IMR-90 (cell line): ENCODE results near the gene USP28. TPM values are rescaled to one million over a fixed set of nuclear protein-coding genes. Genes with fewer than 3 reads are reported as not detected.

Experiments used
- ATAC-seq: fragments of 200-7000 bp; cut with Tn5 transposase; 2 replicates; pipeline ENCODE4 v1.9.1; 2020; ENCODE audit warnings: low read depth, mild to moderate bottlenecking, moderate library complexity
- BruUV-seq: library from RNA; stranded (reverse); fragments of 400-500 nt; replicated peaks from 2 replicates; lab custom pipeline; 2021; lab: Mats Ljungman, UMichigan
- CTCF ChIA-PET: fragments of 300-600 bp; formaldehyde crosslinking; extraction: SDS; loops from one replicate; lab custom pipeline; 2021; ENCODE audit warnings: antibody characterized with exemption; lab: Yijun Ruan, JAX
- POLR2A ChIA-PET: fragments of 300-600 bp; sonication (Branson Sonifier 250); formaldehyde crosslinking; loops from one replicate; lab custom pipeline; 2022; ENCODE audit warnings: antibody characterized with exemption; ENCODE audit not compliant: unreplicated experiment; lab: Charles Lee
- DNase-seq: peaks from one replicate; pipeline ENCODE4 v3.0.0; 2013
- H2AFZ ChIP-seq: replicated peaks from 2 replicates; pipeline ENCODE3; 2013; ENCODE audit warnings: low read length, mild to moderate bottlenecking; ENCODE audit not compliant: poor library complexity
- H2AK5ac ChIP-seq: 2 replicates; pipeline ENCODE4 v1.6.1; 2013; ENCODE audit warnings: low read depth, low read length, inconsistent platforms
- H2AK9ac ChIP-seq: replicated peaks from 2 replicates; pipeline ENCODE3; 2013; ENCODE audit warnings: mild to moderate bottlenecking, low read depth, low read length, moderate library complexity; ENCODE audit not compliant: poor library complexity
- H2BK120ac ChIP-seq: 2 replicates; pipeline ENCODE4 v1.6.1; 2013; ENCODE audit warnings: low read depth, low read length, inconsistent platforms
- H2BK15ac ChIP-seq: 3 replicates; pipeline ENCODE4 v1.6.1; 2013; ENCODE audit warnings: low read depth, low read length, inconsistent platforms
- H2BK20ac ChIP-seq: 2 replicates; pipeline ENCODE4 v1.6.1; 2013; ENCODE audit warnings: low read depth, mild to moderate bottlenecking, inconsistent platforms, low read length, moderate library complexity
- H2BK5ac ChIP-seq: 2 replicates; pipeline ENCODE4 v1.6.1; 2013; ENCODE audit warnings: mild to moderate bottlenecking, low read depth, low read length, inconsistent platforms; ENCODE audit not compliant: poor library complexity, severe bottlenecking
- H3K14ac ChIP-seq: replicated peaks from 2 replicates; pipeline ENCODE4 v1.6.1; 2013; ENCODE audit warnings: low read depth, low read length, inconsistent platforms
- H3K18ac ChIP-seq: 2 replicates; pipeline ENCODE4 v1.6.1; 2013; ENCODE audit warnings: low read depth, low read length, control low read depth
- H3K23ac ChIP-seq: 2 replicates; pipeline ENCODE4 v1.6.1; 2013; ENCODE audit warnings: low read depth, low read length, inconsistent platforms
- H3K27ac ChIP-seq: 2 replicates; pipeline ENCODE4 v1.5.1; 2013; ENCODE audit warnings: mild to moderate bottlenecking, control low read depth, low read length; ENCODE audit not compliant: insufficient read depth
- H3K27me3 ChIP-seq: 2 replicates; pipeline ENCODE4 v1.6.1; 2013; ENCODE audit warnings: low read length; ENCODE audit not compliant: control insufficient read depth, insufficient read depth
- H3K36me3 ChIP-seq: 2 replicates; pipeline ENCODE4 v1.6.1; 2013; ENCODE audit warnings: low read length, mixed read lengths; ENCODE audit not compliant: control insufficient read depth, insufficient read depth
- H3K4ac ChIP-seq: 2 replicates; pipeline ENCODE4 v1.6.1; 2013; ENCODE audit warnings: low read depth, low read length, inconsistent platforms
- H3K4me1 ChIP-seq: 2 replicates; pipeline ENCODE4 v1.6.1; 2013; ENCODE audit warnings: low read length, mixed read lengths; ENCODE audit not compliant: control insufficient read depth, insufficient read depth
- H3K4me2 ChIP-seq: 2 replicates; pipeline ENCODE4 v1.6.1; 2013; ENCODE audit warnings: low read depth, mild to moderate bottlenecking, control low read depth, low read length, moderate library complexity
- H3K4me3 ChIP-seq: 2 replicates; pipeline ENCODE4 v1.5.1; 2013; ENCODE audit warnings: low read depth, mild to moderate bottlenecking, control low read depth, low read length, moderate library complexity; ENCODE audit not compliant: insufficient read depth
- H3K56ac ChIP-seq: 2 replicates; pipeline ENCODE4 v1.6.1; 2013; ENCODE audit warnings: low read length, inconsistent platforms; ENCODE audit not compliant: insufficient read depth; ENCODE audit errors: extremely low read depth
- H3K79me1 ChIP-seq, 2 experiments: 2 replicates each; pipeline ENCODE4 v1.6.1; 2013; ENCODE audit warnings: low read length in 2 of 2, inconsistent platforms in 1 of 2, low read depth in 1 of 2
- H3K9ac ChIP-seq: 2 replicates; pipeline ENCODE4 v1.6.1; 2013; ENCODE audit warnings: low read depth, low read length, control low read depth
- H3K9me1 ChIP-seq: 2 replicates; pipeline ENCODE4 v1.6.1; 2013; ENCODE audit warnings: low read length, inconsistent platforms; ENCODE audit not compliant: insufficient read depth
- H3K9me3 ChIP-seq: 2 replicates; pipeline ENCODE4 v1.6.1; 2013; ENCODE audit warnings: low read length; ENCODE audit not compliant: control insufficient read depth, insufficient read depth
- H4K20me1 ChIP-seq: 2 replicates; pipeline ENCODE4 v1.6.1; 2013; ENCODE audit warnings: low read length, inconsistent platforms; ENCODE audit not compliant: insufficient read depth
- H4K5ac ChIP-seq: 2 replicates; pipeline ENCODE4 v1.6.1; 2013; ENCODE audit warnings: mild to moderate bottlenecking, low read depth, low read length, control low read depth
- H4K8ac ChIP-seq, 2 experiments: 2 replicates each; pipeline ENCODE4 v1.6.1; 2013; ENCODE audit warnings: low read depth in 2 of 2, low read length in 2 of 2, control low read depth in 1 of 2, inconsistent platforms in 1 of 2
- H4K91ac ChIP-seq: 2 replicates; pipeline ENCODE4 v1.6.1; 2013; ENCODE audit warnings: low read depth, low read length, inconsistent platforms; ENCODE audit not compliant: insufficient read depth
- BHLHE40 ChIP-seq: fragments of 150-350 bp; IDR thresholded peaks from 2 replicates; pipeline ENCODE4 v1.6.1; 2016; ENCODE audit warnings: mild to moderate bottlenecking, low read depth, low read length
- CEBPB ChIP-seq: IDR thresholded peaks from 2 replicates; pipeline ENCODE4 v1.6.1; 2012; ENCODE audit warnings: low read depth, low read length, improper control_type of control experiment
- CHD1 ChIP-seq: IDR thresholded peaks from 2 replicates; pipeline ENCODE4 v1.6.1; 2012; ENCODE audit warnings: low read depth, low read length, improper control_type of control experiment
- CTCF ChIP-seq: conservative IDR thresholded peaks from 2 replicates; pipeline ENCODE4 v1.5.1; 2012; ENCODE audit warnings: mild to moderate bottlenecking, low read depth, low read length, improper control_type of control experiment
- ELK1 ChIP-seq: fragments of 150-350 bp; IDR thresholded peaks from 2 replicates; pipeline ENCODE4 v1.6.1; 2016; ENCODE audit warnings: low read depth, mild to moderate bottlenecking, low read length, moderate library complexity, borderline replicate concordance
- FOS ChIP-seq: fragments of 150-350 bp; IDR thresholded peaks from 2 replicates; pipeline ENCODE4 v1.6.1; 2016; ENCODE audit warnings: low read depth, low read length
- MAFK ChIP-seq: IDR thresholded peaks from 2 replicates; pipeline ENCODE4 v1.6.1; 2012; ENCODE audit warnings: low read depth, low read length, improper control_type of control experiment
- MAZ ChIP-seq: IDR thresholded peaks from 2 replicates; pipeline ENCODE4 v1.6.1; 2012; ENCODE audit warnings: low read depth, mild to moderate bottlenecking, low read length, improper control_type of control experiment, moderate library complexity, borderline replicate concordance
- MXI1 ChIP-seq: IDR thresholded peaks from 2 replicates; pipeline ENCODE4 v1.6.1; 2012; ENCODE audit warnings: low read depth, mild to moderate bottlenecking, low read length, moderate library complexity, borderline replicate concordance
- NFE2L2 ChIP-seq: fragments of 150-350 bp; IDR thresholded peaks from 2 replicates; pipeline ENCODE4 v1.6.1; 2016; ENCODE audit warnings: low read depth, mild to moderate bottlenecking, low read length
- POLR2A ChIP-seq: IDR thresholded peaks from 2 replicates; pipeline ENCODE4 v1.6.1; 2012; ENCODE audit warnings: mild to moderate bottlenecking, low read depth, low read length
- RAD21 ChIP-seq: IDR thresholded peaks from 2 replicates; pipeline ENCODE4 v1.6.1; 2012; ENCODE audit warnings: low read length, improper control_type of control experiment
- RCOR1 ChIP-seq: IDR thresholded peaks from 2 replicates; pipeline ENCODE4 v1.6.1; 2012; ENCODE audit warnings: mild to moderate bottlenecking, low read length, improper control_type of control experiment; ENCODE audit not compliant: insufficient replicate concordance
- RFX5 ChIP-seq: IDR thresholded peaks from 2 replicates; pipeline ENCODE4 v1.8.0; 2012; ENCODE audit warnings: low read depth, mild to moderate bottlenecking, low read length, moderate library complexity
- USF2 ChIP-seq: fragments of 150-350 bp; IDR thresholded peaks from 2 replicates; pipeline ENCODE4 v1.6.1; 2017; ENCODE audit warnings: mild to moderate bottlenecking, antibody characterized with exemption, low read length, low read depth
- WGBS, 2 experiments: methylation state at CpG; one replicate each; pipeline versions ENCODE4 v1.1.5 to v1.1.7; 2013; ENCODE audit warnings: missing lambda C conversion rate in 2 of 2; ENCODE audit not compliant: insufficient read length in 1 of 2; ENCODE audit errors: extremely low coverage in 2 of 2; 5-methylcytosine and 5-hydroxymethylcytosine counted together
- dilution Hi-C: fragments of 300-500 bp; cut with HindIII; formaldehyde crosslinking; loops from one replicate; pipeline ENCODE4 v1.14.3; 2018; ENCODE audit warnings: low sequenced_read_pairs; ENCODE audit not compliant: unreplicated experiment
- in situ Hi-C: fragments of 300-500 bp; cut with MboI; formaldehyde crosslinking; loops from 3 replicates; pipeline ENCODE4 v1.14.3; 2019; ENCODE audit warnings: low sequenced_read_pairs, inconsistent platforms, mixed read lengths
- intact Hi-C: fragments of 100-400 bp; cut with micrococcal nuclease; formaldehyde crosslinking; loops from 2 replicates; pipeline ENCODE4 v1.10.0; 2022
- polyA plus RNA-seq, 3 experiments: library from polyadenylated mRNA; depleted of rRNA; stranded (reverse); fragments of >200 nt; gene quantifications; 2 replicates each; pipeline ENCODE4 v1.2.3, GENCODE V29; 2012; ENCODE audit warnings: low replicate concordance in 1 of 3
- total RNA-seq: library from RNA; depleted of rRNA; stranded (reverse); fragments of >200 nt; gene quantifications from 2 replicates; pipeline ENCODE4 v1.2.3, GENCODE V29; 2012

Gene USP28
- total and polyA plus RNA-seq, 2 of the 4 experiments (the other 2 are of a cell fraction), result 17.0 to 36.0 TPM

GRCh38 chr11:113856966-113857759 lies 18.2 kb downstream of the USP28 start:
- Histone ChIP-seq H2AK5ac (no peak overlapping the region), H3K4me1 (no peaks in the 10 kb centered on the region), H2AFZ (no peak overlapping the region), H3K36me3 (no peaks in the 10 kb centered on the region; the same call in 1 of the 2 replicates), H4K91ac (no peak overlapping the region), H2BK20ac (no peak overlapping the region), H3K27me3 (no peaks in the 10 kb centered on the region), H3K56ac (no peak overlapping the region), H2BK120ac (no peak overlapping the region), H3K23ac (no peak overlapping the region), H4K5ac (no peak overlapping the region), H4K8ac (no peak overlapping the region), H4K20me1 (no peaks in the 10 kb centered on the region), H3K14ac (no peak overlapping the region), H3K18ac (no peak overlapping the region), H3K4me3 (no peak overlapping the region), H3K27ac (no peak overlapping the region), H3K9me1 (no peaks in the 10 kb centered on the region), H3K4me2 (no peak overlapping the region), H2AK9ac (no peak overlapping the region), H3K79me1 (peaks cover 3 to 9% of the 10 kb centered on the region in 2 experiments; a peak in 3 of 4 replicates), H2BK15ac (no peak overlapping the region), H2BK5ac (no peak overlapping the region), H3K9ac (no peak overlapping the region), H3K4ac (no peak overlapping the region), H3K9me3 (no peaks in the 10 kb centered on the region)
- in situ Hi-C loops, result no loop called here
- ATAC-seq (no peak), DNase-seq (no peak)
- intact Hi-C loops, result no loop called here
- POLR2A ChIA-PET, result no interaction called here
- dilution Hi-C loops, result no loop called here
- CTCF ChIA-PET, result no interaction called here
- no TSS peak for BruUV-seq
- TF ChIP-seq CHD1, result no peak
- no peak for TF ChIP-seq MXI1
- TF ChIP-seq NFE2L2, result no peak
- no peak for TF ChIP-seq BHLHE40
- no peak for TF ChIP-seq POLR2A
- TF ChIP-seq RCOR1, result no peak
- no peak for TF ChIP-seq ELK1
- TF ChIP-seq RFX5, result no peak
- no peak for TF ChIP-seq MAFK
- TF ChIP-seq USF2, result no peak
- no peak for TF ChIP-seq MAZ
- no peak for TF ChIP-seq RAD21
- no peak for TF ChIP-seq CTCF
- no peak for TF ChIP-seq CEBPB
- TF ChIP-seq FOS, result no peak
- WGBS, 2 experiments, result no CpG with 5 or more reads among the region's 5 CpGs
